PC-9 (cell line): ENCODE results near the gene MEF2A. TPM values are rescaled to one million over a fixed set of nuclear protein-coding genes. Genes with fewer than 3 reads are reported as not detected.

ENCODE experiments used
- BruUV-seq: library from RNA; stranded (reverse); fragments of 400-500 nt; replicated peaks from 2 replicates; lab custom pipeline; 2021; lab: Mats Ljungman, UMichigan
- CTCF ChIA-PET: fragments of 300-600 bp; sonication (Branson Sonifier 250); formaldehyde crosslinking; loops from one replicate; lab custom pipeline; 2022; ENCODE audit warnings: antibody characterized with exemption; lab: Charles Lee
- POLR2A ChIA-PET: fragments of 300-600 bp; sonication (Branson Sonifier 250); formaldehyde crosslinking; loops from one replicate; lab custom pipeline; 2022; ENCODE audit warnings: antibody characterized with exemption; ENCODE audit not compliant: unreplicated experiment; lab: Charles Lee
- DNase-seq, 2 experiments: peaks; one replicate each; pipeline versions ENCODE4 v3.0.0 to v3.0.0-alpha.2; 2015 to 2022; ENCODE audit warnings: mixed read lengths in 1 of 2
- H2AFZ ChIP-seq: fragments of 200-600 bp; sonication (generic); 2 replicates; pipeline ENCODE4 v1.8.1; 2017; ENCODE audit warnings: antibody characterized with exemption
- H3F3A ChIP-seq: fragments of 200-600 bp; sonication (generic); 2 replicates; pipeline ENCODE4 v1.8.1; 2017; ENCODE audit warnings: antibody characterized with exemption, mild to moderate bottlenecking, low read depth; ENCODE audit not compliant: insufficient read depth
- H3K27ac ChIP-seq: fragments of 200-600 bp; sonication (generic); 2 replicates; pipeline ENCODE4 v1.6.1; 2016; ENCODE audit warnings: mixed run types
- H3K27me3 ChIP-seq: fragments of 200-600 bp; sonication (generic); 2 replicates; pipeline ENCODE4 v1.6.1; 2016; ENCODE audit warnings: low read depth, mixed run types; ENCODE audit not compliant: insufficient read depth
- H3K36me3 ChIP-seq: fragments of 200-600 bp; sonication (generic); 2 replicates; pipeline ENCODE4 v1.6.1; 2016; ENCODE audit warnings: low read depth, mixed run types
- H3K4me1 ChIP-seq: fragments of 200-600 bp; sonication (generic); replicated peaks from 2 replicates; pipeline ENCODE4 v1.6.1; 2016; ENCODE audit warnings: mixed run types; ENCODE audit not compliant: insufficient read depth
- H3K4me2 ChIP-seq: fragments of 200-600 bp; sonication (generic); 2 replicates; pipeline ENCODE4 v1.6.1; 2017; ENCODE audit warnings: mixed run types
- H3K4me3 ChIP-seq: fragments of 200-600 bp; sonication (generic); 2 replicates; pipeline ENCODE4 v1.6.1; 2016; ENCODE audit warnings: mixed run types
- H3K79me2 ChIP-seq: fragments of 200-600 bp; sonication (generic); 2 replicates; pipeline ENCODE4 v1.6.1; 2017; ENCODE audit warnings: low read depth, mixed run types
- H3K9me2 ChIP-seq: fragments of 200-600 bp; sonication (generic); 2 replicates; pipeline ENCODE4 v1.8.1; 2017; ENCODE audit warnings: mild to moderate bottlenecking; ENCODE audit not compliant: insufficient read depth
- H3K9me3 ChIP-seq: fragments of 200-600 bp; sonication (generic); 2 replicates; pipeline ENCODE4 v1.8.1; 2016; ENCODE audit warnings: low read depth; ENCODE audit not compliant: insufficient read depth
- H4K20me1 ChIP-seq: fragments of 200-600 bp; sonication (generic); 2 replicates; pipeline ENCODE4 v1.8.1; 2017; ENCODE audit not compliant: insufficient read depth
- EZH2 ChIP-seq: fragments of 200-600 bp; sonication (generic); IDR thresholded peaks from 2 replicates; pipeline ENCODE4 v1.8.0; 2017; ENCODE audit warnings: antibody characterized with exemption, low read depth
- intact Hi-C: fragments of 100-400 bp; cut with micrococcal nuclease; formaldehyde crosslinking; loops from one replicate; pipeline ENCODE4 v1.10.0; 2022; ENCODE audit not compliant: unreplicated experiment
- total RNA-seq: library from RNA; stranded (reverse); gene quantifications from 2 replicates; pipeline ENCODE4 v1.2.3, GENCODE V29; 2021
- TF ChIP-seq, protein P1 (sequence below): fragments of 200-600 bp; sonication (generic); conservative IDR thresholded peaks from 2 replicates; pipeline ENCODE4 v1.6.1; 2017; ENCODE audit warnings: mixed run types, antibody characterized with exemption, mild to moderate bottlenecking, moderate library complexity

MEF2A gene
- total RNA-seq, 1 experiment from 2014 or later, result 31.8 TPM

DNA sequence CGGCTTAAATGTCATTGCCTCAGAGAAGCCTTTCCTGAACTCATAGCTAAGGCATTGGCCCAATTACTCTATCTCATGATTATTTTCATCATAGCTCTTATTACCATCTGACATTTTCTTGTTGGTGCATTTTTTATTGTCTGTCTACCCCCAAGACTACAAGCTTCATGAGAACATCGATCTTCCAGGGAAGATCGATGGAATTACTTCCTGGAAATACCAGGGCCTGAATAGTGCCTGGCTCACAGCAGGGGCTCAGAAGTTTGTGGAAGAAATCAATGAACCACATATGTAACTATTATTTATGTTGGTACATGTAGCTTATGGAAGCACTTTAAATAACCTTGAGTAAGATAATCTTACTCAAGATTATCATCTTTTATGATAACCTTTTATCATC, 7.7 kb upstream of the MEF2A start:
- no TSS peak for BruUV-seq
- Histone ChIP-seq H4K20me1 (no peaks in the 10 kb centered on the region), H3K4me1 (no peaks in the 10 kb centered on the region), H3K27ac (no peak overlapping the region), H3K9me2 (no peaks in the 10 kb centered on the region), H3K4me2 (no peak overlapping the region), H3K36me3 (no peaks in the 10 kb centered on the region), H3F3A (no peaks in the 10 kb centered on the region), H3K4me3 (no peak overlapping the region), H3K27me3 (no peaks in the 10 kb centered on the region), H3K79me2 (no peaks in the 10 kb centered on the region), H2AFZ (no peak overlapping the region), H3K9me3 (no peaks in the 10 kb centered on the region)
- TF ChIP-seq, protein P1, sequence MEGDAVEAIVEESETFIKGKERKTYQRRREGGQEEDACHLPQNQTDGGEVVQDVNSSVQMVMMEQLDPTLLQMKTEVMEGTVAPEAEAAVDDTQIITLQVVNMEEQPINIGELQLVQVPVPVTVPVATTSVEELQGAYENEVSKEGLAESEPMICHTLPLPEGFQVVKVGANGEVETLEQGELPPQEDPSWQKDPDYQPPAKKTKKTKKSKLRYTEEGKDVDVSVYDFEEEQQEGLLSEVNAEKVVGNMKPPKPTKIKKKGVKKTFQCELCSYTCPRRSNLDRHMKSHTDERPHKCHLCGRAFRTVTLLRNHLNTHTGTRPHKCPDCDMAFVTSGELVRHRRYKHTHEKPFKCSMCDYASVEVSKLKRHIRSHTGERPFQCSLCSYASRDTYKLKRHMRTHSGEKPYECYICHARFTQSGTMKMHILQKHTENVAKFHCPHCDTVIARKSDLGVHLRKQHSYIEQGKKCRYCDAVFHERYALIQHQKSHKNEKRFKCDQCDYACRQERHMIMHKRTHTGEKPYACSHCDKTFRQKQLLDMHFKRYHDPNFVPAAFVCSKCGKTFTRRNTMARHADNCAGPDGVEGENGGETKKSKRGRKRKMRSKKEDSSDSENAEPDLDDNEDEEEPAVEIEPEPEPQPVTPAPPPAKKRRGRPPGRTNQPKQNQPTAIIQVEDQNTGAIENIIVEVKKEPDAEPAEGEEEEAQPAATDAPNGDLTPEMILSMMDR, result no peak
- no peak for TF ChIP-seq EZH2
- ChIA-PET POLR2A (no interaction called here), CTCF (no interaction called here)
- DNase-seq, result no peak
- intact Hi-C loops, result no loop called here

DNA sequence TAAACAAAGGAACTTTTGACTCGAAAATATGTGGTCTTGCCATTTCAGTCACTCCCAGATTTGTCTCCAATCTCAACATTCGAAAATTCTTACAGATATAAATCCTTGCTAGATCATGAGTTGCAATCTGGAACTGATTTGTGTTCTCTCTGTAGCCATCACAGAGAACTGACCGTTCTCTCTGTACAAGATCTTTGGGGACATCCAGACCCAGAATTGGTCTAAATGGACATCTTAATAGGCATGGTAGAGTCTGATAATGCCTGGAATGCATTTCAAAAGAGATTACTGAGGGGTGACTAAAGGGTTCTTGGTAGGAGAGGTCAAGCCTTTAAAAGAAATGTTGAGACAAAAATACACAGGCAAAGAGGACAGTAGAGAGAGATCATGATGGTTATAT, 7.2 kb upstream of the MEF2A start:
- BruUV-seq, result no TSS peak
- H2AFZ ChIP-seq, result no peak overlapping the region
- H3K36me3 ChIP-seq, result no peaks in the 10 kb centered on the region
- H4K20me1 ChIP-seq, result no peaks in the 10 kb centered on the region
- no peaks in the 10 kb centered on the region for H3K9me3 ChIP-seq
- no peaks in the 10 kb centered on the region for H3K27me3 ChIP-seq
- no peak for DNase-seq
- no peaks in the 10 kb centered on the region for H3K4me1 ChIP-seq
- ChIA-PET CTCF (no interaction called here), POLR2A (no interaction called here)
- no peak overlapping the region for H3K27ac ChIP-seq
- no peaks in the 10 kb centered on the region for H3K79me2 ChIP-seq
- TF ChIP-seq, protein P1, result no peak
- TF ChIP-seq EZH2, result no peak
- H3K4me2 ChIP-seq, result no peak overlapping the region
- H3K4me3 ChIP-seq, result no peak overlapping the region
- no peaks in the 10 kb centered on the region for H3F3A ChIP-seq
- H3K9me2 ChIP-seq, result no peaks in the 10 kb centered on the region
- intact Hi-C loops, result no loop called here

- Histone ChIP-seq H2AFZ (no peak overlapping the region), H3K9me2 (no peaks in the 10 kb centered on the region), H3K79me2 (peaks cover 3% of the 10 kb centered on the region; the same call in 1 of the 2 replicates), H3K36me3 (no peaks in the 10 kb centered on the region), H3K27ac (no peak overlapping the region), H3K27me3 (no peaks in the 10 kb centered on the region), H3K4me2 (no peak overlapping the region), H4K20me1 (no peaks in the 10 kb centered on the region), H3K4me1 (peaks cover 7% of the 10 kb centered on the region; the same call in 1 of the 2 replicates), H3K9me3 (no peaks in the 10 kb centered on the region), H3F3A (peaks cover 12% of the 10 kb centered on the region; the same call in 1 of the 2 replicates), H3K4me3 (no peak overlapping the region)
- intact Hi-C loops, result loop anchor here (10.0 kb wide), 1 partner anchor 277 kb away; no protein-coding TSS in a partner anchor
- BruUV-seq, result no TSS peak
- no peak for DNase-seq
- ChIA-PET POLR2A (interaction anchor here (0.6 kb wide), 1 partner anchor 45 kb away, joined by 3 read pairs; no protein-coding TSS in a partner anchor), CTCF (no interaction called here)
- TF ChIP-seq, protein P1, result no peak
- no peak for TF ChIP-seq EZH2
These were observed 4.1 kb upstream of the MEF2A start for GRCh38 chr15:99561476-99562230.
